Measurements from ENCODE around the gene ALG1L2. TPM values are rescaled to one million over a fixed set of nuclear protein-coding genes. Genes with fewer than 3 reads are reported as not detected.
"Not testable (repeated sequence)": the region's sequence is repeated elsewhere in the genome, so short reads cannot be mapped to it uniquely, and the experiment has no call there.

Gene ALG1L2
- total RNA-seq, 2 donors from 2014 or later, result 5.2 to 10.1 TPM

DNA sequence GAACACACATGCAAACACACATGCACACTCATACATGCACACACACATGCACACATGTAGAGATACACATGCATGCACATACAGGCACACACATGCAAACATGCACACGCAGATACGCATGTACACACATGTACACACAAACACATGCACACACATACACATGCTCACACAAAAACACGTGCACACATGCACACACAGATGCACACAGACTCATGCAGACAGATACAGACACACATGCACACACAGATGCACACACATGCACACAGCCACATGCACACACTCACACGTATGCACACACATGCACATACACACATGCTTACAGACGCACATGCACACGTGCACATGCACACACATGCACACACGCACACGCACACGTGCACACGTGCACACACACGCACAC is 37.3 kb upstream of the ALG1L2 start:
- Histone ChIP-seq H3K9ac (ENCODE audit: extremely low read depth, low read length, poor library complexity, severe bottlenecking) (no peak overlapping the region), H3K36me3 (ENCODE audit: control insufficient read depth, insufficient read depth, low read length) (no peaks in the 10 kb centered on the region), H3K27ac (ENCODE audit: low read depth, low read length) (no peak overlapping the region), H3K4me1 (ENCODE audit: control insufficient read depth, insufficient read depth, low read length) (no peaks in the 10 kb centered on the region), H3K9me3 (ENCODE audit: control insufficient read depth, low read length) (no peaks in the 10 kb centered on the region), H3K4me3 (ENCODE audit: low read length) (no peak overlapping the region), H3K27me3 (ENCODE audit: control insufficient read depth, insufficient read depth, low read length, poor library complexity, severe bottlenecking) (no peaks in the 10 kb centered on the region)
- no peaks in the 10 kb centered on the region for H3K9me3 Mint-ChIP-seq
- no peaks in the 10 kb centered on the region for H3K4me1 Mint-ChIP-seq
- DNase-seq, result no peak
- 99% methylated on average over 11 of the region's 11 CpGs; no CpG with 5 or more reads in 1 of the 2 experiments for WGBS, 2 experiments (ENCODE audit: insufficient coverage in 1 of 2, insufficient read length in 1 of 2)
- peaks cover 3% of the 10 kb centered on the region for H3K27me3 Mint-ChIP-seq (ENCODE audit: insufficient read depth)
- TF ChIP-seq, protein P1, sequence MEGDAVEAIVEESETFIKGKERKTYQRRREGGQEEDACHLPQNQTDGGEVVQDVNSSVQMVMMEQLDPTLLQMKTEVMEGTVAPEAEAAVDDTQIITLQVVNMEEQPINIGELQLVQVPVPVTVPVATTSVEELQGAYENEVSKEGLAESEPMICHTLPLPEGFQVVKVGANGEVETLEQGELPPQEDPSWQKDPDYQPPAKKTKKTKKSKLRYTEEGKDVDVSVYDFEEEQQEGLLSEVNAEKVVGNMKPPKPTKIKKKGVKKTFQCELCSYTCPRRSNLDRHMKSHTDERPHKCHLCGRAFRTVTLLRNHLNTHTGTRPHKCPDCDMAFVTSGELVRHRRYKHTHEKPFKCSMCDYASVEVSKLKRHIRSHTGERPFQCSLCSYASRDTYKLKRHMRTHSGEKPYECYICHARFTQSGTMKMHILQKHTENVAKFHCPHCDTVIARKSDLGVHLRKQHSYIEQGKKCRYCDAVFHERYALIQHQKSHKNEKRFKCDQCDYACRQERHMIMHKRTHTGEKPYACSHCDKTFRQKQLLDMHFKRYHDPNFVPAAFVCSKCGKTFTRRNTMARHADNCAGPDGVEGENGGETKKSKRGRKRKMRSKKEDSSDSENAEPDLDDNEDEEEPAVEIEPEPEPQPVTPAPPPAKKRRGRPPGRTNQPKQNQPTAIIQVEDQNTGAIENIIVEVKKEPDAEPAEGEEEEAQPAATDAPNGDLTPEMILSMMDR (conservative IDR thresholded peaks at IDR 0.05), result no peak
- no peak overlapping the region for H3K4me3 Mint-ChIP-seq
- H3K27ac Mint-ChIP-seq, result no peak overlapping the region
- no peaks in the 10 kb centered on the region for H3K36me3 Mint-ChIP-seq (ENCODE audit: low read depth)

DNA sequence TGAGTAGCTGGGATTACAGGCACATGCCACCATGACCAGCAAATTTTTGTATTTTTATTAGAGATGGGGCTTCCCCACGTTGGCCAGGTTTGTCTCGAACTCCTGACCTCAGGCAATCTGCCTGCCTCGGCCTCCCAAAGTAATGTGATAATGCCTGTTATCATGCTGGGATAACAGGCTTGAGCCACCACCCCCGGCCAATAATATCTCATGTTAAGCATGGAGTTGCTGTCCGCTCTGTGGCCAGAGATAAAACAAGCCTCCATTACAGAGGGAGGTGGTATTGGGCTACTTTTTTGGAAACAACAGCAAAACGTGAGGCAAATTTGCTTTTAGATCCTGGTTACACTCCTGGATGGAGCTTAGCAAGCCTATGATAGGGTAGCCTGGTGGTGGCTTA is 32.9 kb upstream of the ALG1L2 start:
- Mint-ChIP-seq H3K27ac (no peak overlapping the region), H3K4me3 (no peak overlapping the region), H3K4me1 (peaks cover 2% of the 10 kb centered on the region), H3K27me3 (ENCODE audit: insufficient read depth) (no peaks in the 10 kb centered on the region), H3K36me3 (ENCODE audit: low read depth) (no peaks in the 10 kb centered on the region), H3K9me3 (no peaks in the 10 kb centered on the region)
- H3K4me3 ChIP-seq (ENCODE audit: low read length), result no peak overlapping the region
- TF ChIP-seq, protein P1 (conservative IDR thresholded peaks at IDR 0.05), result peak; percentile 18
- H3K4me1 ChIP-seq (ENCODE audit: control insufficient read depth, insufficient read depth, low read length), result no peaks in the 10 kb centered on the region
- 80% methylated on average over 6 of the region's 6 CpGs; no CpG with 5 or more reads in 1 of the 2 experiments for WGBS, 2 experiments (ENCODE audit: insufficient coverage in 1 of 2, insufficient read length in 1 of 2)
- H3K27me3 ChIP-seq (ENCODE audit: control insufficient read depth, insufficient read depth, low read length, poor library complexity, severe bottlenecking), result no peaks in the 10 kb centered on the region
- no peaks in the 10 kb centered on the region for H3K9me3 ChIP-seq (ENCODE audit: control insufficient read depth, low read length)
- no peak for DNase-seq
- no peak overlapping the region for H3K9ac ChIP-seq (ENCODE audit: extremely low read depth, low read length, poor library complexity, severe bottlenecking)
- H3K27ac ChIP-seq (ENCODE audit: low read depth, low read length), result no peak overlapping the region
- H3K36me3 ChIP-seq (ENCODE audit: control insufficient read depth, insufficient read depth, low read length), result no peaks in the 10 kb centered on the region

DNA sequence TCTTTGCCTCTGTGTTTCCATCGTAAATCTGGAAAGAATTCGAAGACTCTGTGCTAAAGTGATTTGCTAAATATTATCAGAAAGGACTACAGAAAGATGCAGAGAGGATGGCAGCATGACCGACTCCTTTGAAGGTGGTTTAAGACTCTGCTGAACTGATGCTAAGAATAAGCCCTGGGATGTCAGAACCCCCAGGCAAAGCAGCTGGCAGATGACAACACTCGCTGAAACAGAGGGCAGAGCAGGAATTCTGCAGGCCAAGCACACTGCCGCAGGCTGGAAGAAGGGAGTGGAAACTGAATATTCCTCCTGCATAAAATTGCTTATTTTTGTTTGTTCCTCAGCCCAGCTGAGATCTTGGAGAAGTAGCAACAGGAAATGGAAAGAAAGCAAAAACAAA is 29.3 kb upstream of the ALG1L2 start:
- H3K27ac ChIP-seq (ENCODE audit: low read depth, low read length); H3K4me3 ChIP-seq (ENCODE audit: low read length); H3K9ac ChIP-seq (ENCODE audit: extremely low read depth, low read length, poor library complexity, severe bottlenecking); H3K27me3 Mint-ChIP-seq (ENCODE audit: insufficient read depth); H3K4me3 Mint-ChIP-seq; H3K27ac Mint-ChIP-seq; H3K27me3 ChIP-seq (ENCODE audit: control insufficient read depth, insufficient read depth, low read length, poor library complexity, severe bottlenecking); H3K36me3 ChIP-seq (ENCODE audit: control insufficient read depth, insufficient read depth, low read length); H3K4me1 Mint-ChIP-seq; H3K9me3 ChIP-seq (ENCODE audit: control insufficient read depth, low read length); H3K9me3 Mint-ChIP-seq; H3K36me3 Mint-ChIP-seq (ENCODE audit: low read depth); H3K4me1 ChIP-seq (ENCODE audit: control insufficient read depth, insufficient read depth, low read length); DNase-seq: not testable (repeated sequence)
- WGBS, 2 experiments (ENCODE audit: insufficient coverage in 1 of 2, insufficient read length in 1 of 2), result 83 to 88% methylated on average over 1 to 5 of the region's 5 CpGs

DNA sequence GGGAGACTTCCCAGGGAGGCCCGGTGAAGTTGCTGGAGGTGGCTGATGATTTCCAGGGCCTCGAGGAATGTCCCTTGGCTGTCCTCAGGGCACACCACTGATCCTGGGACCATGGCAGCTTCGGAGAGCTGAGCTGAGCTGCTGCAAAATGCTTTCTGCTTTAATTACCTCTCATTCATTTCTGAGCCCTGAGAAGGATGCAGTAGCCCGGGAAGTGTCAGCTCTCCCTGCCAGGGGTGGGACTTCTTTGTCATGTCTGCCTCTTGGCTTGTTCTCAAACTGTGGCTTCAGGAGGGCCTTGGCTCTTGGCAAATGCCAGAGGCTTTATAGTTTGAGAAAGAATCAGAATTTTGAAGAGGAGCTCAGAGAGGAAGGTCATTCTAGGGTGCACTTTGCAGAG is 28.7 kb upstream of the ALG1L2 start:
- not testable (repeated sequence) for H3K27ac ChIP-seq (ENCODE audit: low read depth, low read length); H3K9ac ChIP-seq (ENCODE audit: extremely low read depth, low read length, poor library complexity, severe bottlenecking); H3K4me3 Mint-ChIP-seq; H3K9me3 ChIP-seq (ENCODE audit: control insufficient read depth, low read length); H3K27me3 Mint-ChIP-seq (ENCODE audit: insufficient read depth); DNase-seq; H3K4me3 ChIP-seq (ENCODE audit: low read length); H3K4me1 ChIP-seq (ENCODE audit: control insufficient read depth, insufficient read depth, low read length); H3K4me1 Mint-ChIP-seq; H3K36me3 Mint-ChIP-seq (ENCODE audit: low read depth); H3K27me3 ChIP-seq (ENCODE audit: control insufficient read depth, insufficient read depth, low read length, poor library complexity, severe bottlenecking); H3K27ac Mint-ChIP-seq; H3K36me3 ChIP-seq (ENCODE audit: control insufficient read depth, insufficient read depth, low read length); H3K9me3 Mint-ChIP-seq
- 77% methylated on average over 2 of the region's 4 CpGs; no CpG with 5 or more reads in 1 of the 2 experiments for WGBS, 2 experiments (ENCODE audit: insufficient coverage in 1 of 2, insufficient read length in 1 of 2)

DNA sequence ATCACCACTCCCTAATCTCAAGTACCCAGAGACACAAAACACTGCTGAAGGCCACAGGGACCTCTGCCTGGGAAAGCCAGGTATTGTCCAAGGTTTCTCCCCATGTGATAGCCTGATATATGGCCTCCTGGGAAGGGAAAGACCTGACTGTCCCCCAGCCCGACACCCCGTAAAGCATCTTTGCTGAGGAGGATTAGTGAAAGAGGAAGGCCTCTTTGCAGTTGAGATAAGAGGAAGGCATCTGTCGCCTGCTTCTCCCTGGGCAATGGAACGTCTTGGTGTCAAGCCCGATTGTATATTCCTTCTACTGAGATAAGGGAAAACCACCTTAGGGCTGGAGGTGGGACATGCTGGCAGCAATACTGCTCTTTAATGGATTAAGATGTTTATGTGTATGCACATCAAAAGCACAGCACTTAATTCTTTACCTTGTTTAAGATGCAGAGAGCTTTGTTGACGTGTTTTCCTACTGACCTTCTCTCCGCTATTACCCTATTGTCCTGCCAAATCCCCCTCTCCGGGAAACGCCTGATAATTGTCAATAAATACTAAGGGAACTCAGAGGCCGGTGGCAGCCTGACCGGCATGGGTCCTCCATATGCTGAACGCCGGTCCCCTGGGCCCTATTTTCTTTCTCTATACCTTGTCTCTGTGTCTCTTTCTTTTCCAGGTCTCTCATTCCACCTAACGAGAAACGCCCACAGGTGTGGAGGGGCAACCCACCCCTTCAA is 23.9 kb upstream of the ALG1L2 start:
- H3K27me3 Mint-ChIP-seq (ENCODE audit: insufficient read depth); H3K9me3 Mint-ChIP-seq; H3K27me3 ChIP-seq (ENCODE audit: control insufficient read depth, insufficient read depth, low read length, poor library complexity, severe bottlenecking); H3K9me3 ChIP-seq (ENCODE audit: control insufficient read depth, low read length); H3K27ac ChIP-seq (ENCODE audit: low read depth, low read length); H3K36me3 ChIP-seq (ENCODE audit: control insufficient read depth, insufficient read depth, low read length); H3K4me1 ChIP-seq (ENCODE audit: control insufficient read depth, insufficient read depth, low read length): not testable (repeated sequence)
- Histone ChIP-seq H3K9ac (ENCODE audit: extremely low read depth, low read length, poor library complexity, severe bottlenecking) (peak overlapping the region; percentile 57), H3K4me3 (ENCODE audit: low read length) (peak overlapping the region; percentile 71)
- Mint-ChIP-seq H3K4me1 (peaks cover 19% of the 10 kb centered on the region), H3K4me3 (peak overlapping the region; percentile 92), H3K27ac (peak overlapping the region; percentile 97), H3K36me3 (ENCODE audit: low read depth) (peaks cover 16% of the 10 kb centered on the region)
- 5% methylated on average over 13 of the region's 15 CpGs; no CpG with 5 or more reads in 1 of the 2 experiments for WGBS, 2 experiments (ENCODE audit: insufficient coverage in 1 of 2, insufficient read length in 1 of 2)
- peak; percentile 81 for DNase-seq

DNA sequence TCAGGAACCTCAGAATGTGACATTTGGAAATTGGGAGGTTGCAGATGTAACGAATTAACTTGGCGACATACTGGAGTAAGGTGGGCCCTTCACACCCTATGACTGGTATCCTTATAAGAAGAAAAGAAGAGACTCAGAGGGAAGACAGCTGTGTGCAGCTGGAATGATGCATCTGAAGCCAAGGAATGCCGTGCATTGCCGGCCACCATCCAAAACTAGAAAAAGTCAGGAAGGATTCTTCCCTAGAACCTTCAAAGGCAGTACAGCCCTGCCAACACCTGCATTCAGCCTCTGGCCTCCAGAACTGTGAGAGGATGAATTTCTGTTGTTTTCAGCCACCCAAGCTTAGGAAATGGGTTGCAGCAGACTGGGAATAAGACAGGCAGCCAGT is 23.4 kb upstream of the ALG1L2 start:
- Histone ChIP-seq H3K4me3 (ENCODE audit: low read length) (peak overlapping the region; percentile 71), H3K9ac (ENCODE audit: extremely low read depth, low read length, poor library complexity, severe bottlenecking) (peak overlapping the region; percentile 57)
- H3K36me3 Mint-ChIP-seq (ENCODE audit: low read depth), result peaks cover 21% of the 10 kb centered on the region
- not testable (repeated sequence) for H3K27me3 ChIP-seq (ENCODE audit: control insufficient read depth, insufficient read depth, low read length, poor library complexity, severe bottlenecking); H3K27ac ChIP-seq (ENCODE audit: low read depth, low read length); DNase-seq; H3K9me3 ChIP-seq (ENCODE audit: control insufficient read depth, low read length); H3K36me3 ChIP-seq (ENCODE audit: control insufficient read depth, insufficient read depth, low read length); H3K9me3 Mint-ChIP-seq; H3K4me1 ChIP-seq (ENCODE audit: control insufficient read depth, insufficient read depth, low read length); H3K27me3 Mint-ChIP-seq (ENCODE audit: insufficient read depth)
- 67% methylated on average over 2 of the region's 4 CpGs; no CpG with 5 or more reads in 1 of the 2 experiments for WGBS, 2 experiments (ENCODE audit: insufficient coverage in 1 of 2, insufficient read length in 1 of 2)
- H3K4me1 Mint-ChIP-seq, result peaks cover 23% of the 10 kb centered on the region
- H3K4me3 Mint-ChIP-seq, result peak overlapping the region; percentile 92
- peak overlapping the region; percentile 97 for H3K27ac Mint-ChIP-seq

Data from endodermal cell (in vitro differentiated cells).